Panc1 (cell line): ENCODE results near the gene DNAJC4. TPM values are rescaled to one million over a fixed set of nuclear protein-coding genes. Genes with fewer than 3 reads are reported as not detected.

Experiments
- ATAC-seq: fragments of 200-7000 bp; cut with Tn5 transposase; 2 replicates; pipeline ENCODE4 v1.9.1; 2020; ENCODE audit warnings: mild to moderate bottlenecking, moderate library complexity
- BruUV-seq: library from RNA; stranded (reverse); fragments of 400-500 nt; replicated peaks from 2 replicates; lab custom pipeline; 2021; lab: Mats Ljungman, UMichigan
- CTCF ChIA-PET: fragments of 300-600 bp; sonication (Branson Sonifier 250); formaldehyde crosslinking; loops from one replicate; lab custom pipeline; 2022; ENCODE audit warnings: antibody characterized with exemption; lab: Charles Lee
- POLR2A ChIA-PET: fragments of 300-600 bp; sonication (Branson Sonifier 250); formaldehyde crosslinking; loops from one replicate; lab custom pipeline; 2022; ENCODE audit warnings: antibody characterized with exemption; lab: Charles Lee
- DNase-seq: peaks from one replicate; pipeline ENCODE4 v3.0.0-alpha.2; 2010; ENCODE audit warnings: low read depth, low spot score
- H3K27ac ChIP-seq: 2 replicates; pipeline ENCODE4 v1.5.1; 2011; ENCODE audit warnings: mild to moderate bottlenecking, low read length, inconsistent platforms
- H3K27me3 ChIP-seq: fragments of 200-500 bp; sonication (Bioruptor generic); 2 replicates; pipeline ENCODE4 v1.6.0; 2014; ENCODE audit warnings: low read length, inconsistent platforms; ENCODE audit not compliant: control insufficient read depth, insufficient read depth
- H3K36me3 ChIP-seq: fragments of 200-500 bp; sonication (Bioruptor generic); 2 replicates; pipeline ENCODE4 v1.5.1; 2014; ENCODE audit warnings: inconsistent platforms, mild to moderate bottlenecking, low read length, moderate library complexity; ENCODE audit not compliant: control insufficient read depth, insufficient read depth
- H3K4me1 ChIP-seq: 2 replicates; pipeline ENCODE4 v1.5.1; 2011; ENCODE audit warnings: inconsistent platforms, mild to moderate bottlenecking, low read length, moderate library complexity; ENCODE audit not compliant: control insufficient read depth, insufficient read depth
- H3K4me3 ChIP-seq, 2 experiments: 2 replicates each; pipeline ENCODE4 v1.5.1; 2011 to 2012; ENCODE audit warnings: low read depth in 2 of 2, low read length in 2 of 2, mild to moderate bottlenecking in 2 of 2, inconsistent platforms in 1 of 2, moderate library complexity in 1 of 2
- H3K9me3 ChIP-seq: fragments of 200-500 bp; sonication (Bioruptor generic); 2 replicates; pipeline ENCODE4 v1.5.1; 2014; ENCODE audit warnings: low read depth, mild to moderate bottlenecking, inconsistent platforms, low read length, moderate library complexity; ENCODE audit not compliant: control insufficient read depth, insufficient read depth
- CTCF ChIP-seq: fragments of 450-650 bp; IDR thresholded peaks from 2 replicates; pipeline ENCODE4 v1.5.1; 2017; ENCODE audit warnings: mild to moderate bottlenecking
- POLR2AphosphoS5 ChIP-seq: IDR thresholded peaks from 2 replicates; pipeline ENCODE4 v1.6.1; 2012; ENCODE audit warnings: mild to moderate bottlenecking, low read depth, low read length, moderate library complexity
- REST ChIP-seq, 2 experiments: IDR thresholded peaks; 2 replicates each; pipeline ENCODE4 v1.6.1; 2011 to 2012; ENCODE audit warnings: low read depth in 2 of 2, control low read depth in 1 of 2, low read length in 1 of 2, mild to moderate bottlenecking in 1 of 2, moderate library complexity in 1 of 2; ENCODE audit not compliant: insufficient read depth in 1 of 2
- SIN3A ChIP-seq: IDR thresholded peaks from 2 replicates; pipeline ENCODE4 v1.6.1; 2012; ENCODE audit warnings: low read depth, mild to moderate bottlenecking, low read length, moderate library complexity, borderline replicate concordance; ENCODE audit not compliant: insufficient read depth
- TCF7L2 ChIP-seq: IDR thresholded peaks from 2 replicates; pipeline ENCODE4 v1.6.1; 2011; ENCODE audit warnings: mild to moderate bottlenecking, low read depth, low read length, inconsistent platforms
- in situ Hi-C: cut with HindIII; loops from 2 replicates; pipeline ENCODE4 v1.10.0; 2016; ENCODE audit warnings: low sequenced_read_pairs, low pct_unique_long_range_greater_than_20kb
- intact Hi-C: fragments of 100-400 bp; cut with micrococcal nuclease; formaldehyde crosslinking; loops from one replicate; pipeline ENCODE4 v1.10.0; 2022; ENCODE audit not compliant: unreplicated experiment
- total RNA-seq: library from RNA; stranded (reverse); gene quantifications from one replicate; pipeline ENCODE4 v1.2.1, GENCODE V29; 2021; ENCODE audit not compliant: unreplicated experiment

Gene DNAJC4
- total RNA-seq, 1 experiment from 2014 or later = 41.0 TPM

- H3K27ac ChIP-seq = no peak overlapping the region
- no peaks in the 10 kb centered on the region; the same call in none of the 2 replicates for H3K4me1 ChIP-seq
- no peaks in the 10 kb centered on the region for H3K9me3 ChIP-seq
- no peaks in the 10 kb centered on the region; the same call in 1 of the 2 replicates for H3K36me3 ChIP-seq
- H3K27me3 ChIP-seq = no peaks in the 10 kb centered on the region
- in situ Hi-C loops = no loop called here
- no peak for DNase-seq
- no peak overlapping the region for H3K4me3 ChIP-seq
- CTCF ChIA-PET = no interaction called here
- ATAC-seq = no peak
- no TSS peak for BruUV-seq
- TF ChIP-seq SIN3A (no peak), TCF7L2 (no peak), REST (IDR thresholded peaks at IDR 0.05; ENCODE audit: insufficient read depth in 1 of 2, low read depth in 2 of 2, low read length in 1 of 2) (no peak), POLR2AphosphoS5 (no peak), CTCF (no peak)
- POLR2A ChIA-PET = interaction anchor here (0.5 kb wide), 1 partner anchor 11 kb away, joined by 5 read pairs; no protein-coding TSS in a partner anchor
- intact Hi-C loops = no loop called here
These were observed 10.1 kb upstream of the DNAJC4 start for GRCh38 chr11:64220271-64220670.

DNA sequence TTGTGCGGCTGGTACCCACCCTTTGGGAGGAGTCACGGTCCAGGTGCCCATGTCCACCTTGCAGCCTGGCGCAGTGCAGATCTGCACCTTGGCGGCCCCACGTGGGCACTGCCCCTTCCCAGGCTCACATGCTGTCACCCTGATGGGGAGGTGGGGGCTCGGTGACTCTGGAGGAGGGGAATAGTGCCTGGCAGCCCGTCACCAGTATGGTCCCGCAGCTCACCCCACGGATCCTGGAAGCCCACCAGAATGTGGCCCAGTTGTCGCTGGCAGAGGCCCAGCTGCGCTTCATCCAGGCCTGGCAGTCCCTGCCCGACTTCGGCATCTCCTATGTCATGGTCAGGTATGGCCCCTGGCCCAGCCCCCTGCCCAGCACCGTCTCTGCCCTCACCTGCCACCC is 9.6 kb upstream of the DNAJC4 start:
- in situ Hi-C loops (no loop called here), intact Hi-C loops (no loop called here)
- no peaks in the 10 kb centered on the region for H3K9me3 ChIP-seq
- CTCF ChIA-PET = no interaction called here
- no peak for TF ChIP-seq TCF7L2
- peaks cover 2% of the 10 kb centered on the region for H3K36me3 ChIP-seq
- BruUV-seq = no TSS peak
- no peak overlapping the region for H3K27ac ChIP-seq
- H3K4me1 ChIP-seq = no peaks in the 10 kb centered on the region; the same call in none of the 2 replicates
- H3K27me3 ChIP-seq = no peaks in the 10 kb centered on the region
- DNase-seq (no peak), ATAC-seq (no peak; the same call in 1 of the 2 replicates)
- POLR2A ChIA-PET = interaction anchor here (0.5 kb wide), 1 partner anchor 11 kb away, joined by 5 read pairs; no protein-coding TSS in a partner anchor
- no peak overlapping the region for H3K4me3 ChIP-seq

GRCh38 chr11:64222651-64223000 is 7.7 kb upstream of the DNAJC4 start:
- no peak for TF ChIP-seq REST (IDR thresholded peaks at IDR 0.05; ENCODE audit: insufficient read depth in 1 of 2, low read depth in 2 of 2, low read length in 1 of 2)
- TF ChIP-seq CTCF = no peak
- TF ChIP-seq SIN3A = no peak
- TF ChIP-seq POLR2AphosphoS5 = no peak
- no peak for TF ChIP-seq TCF7L2
- Histone ChIP-seq H3K36me3 (peaks cover 2% of the 10 kb centered on the region), H3K27me3 (no peaks in the 10 kb centered on the region), H3K27ac (no peak overlapping the region), H3K4me3 (no peak overlapping the region), H3K4me1 (peaks cover 5% of the 10 kb centered on the region), H3K9me3 (no peaks in the 10 kb centered on the region)
- intact Hi-C loops = no loop called here
- ChIA-PET CTCF (no interaction called here), POLR2A (no interaction called here)
- in situ Hi-C loops = no loop called here
- ATAC-seq (no peak), DNase-seq (no peak)
- no TSS peak for BruUV-seq
